Measurements from ENCODE around the gene RFTN1.

Gene RFTN1

GRCh38 chr3:16498130-16498890 is 15.2 kb downstream of the RFTN1 start:
- Histone ChIP-seq H3K9me3 (ENCODE audit: control insufficient read depth, insufficient read depth, low read length) (no peaks in the 10 kb centered on the region), H3K79me2 (ENCODE audit: control insufficient read depth, low read length) (peaks cover 100% of the 10 kb centered on the region), H4K20me1 (ENCODE audit: control insufficient read depth, insufficient read depth, low read depth, low read length) (peaks cover 63% of the 10 kb centered on the region), H3K4me2 (ENCODE audit: low read length) (peak overlapping the region; percentile 52), H3K4me3 (ENCODE audit: low read length) (peak overlapping the region; percentile 32), H3F3A (ENCODE audit: control insufficient read depth, insufficient read depth) (peaks cover 25% of the 10 kb centered on the region), H3K9me2 (replicated peaks; ENCODE audit: control insufficient read depth, low read length) (no peaks in the 10 kb centered on the region), H3K36me3 (ENCODE audit: control insufficient read depth, low read length) (peaks cover 100% of the 10 kb centered on the region), H3K27me3 (ENCODE audit: control insufficient read depth, low read length) (no peaks in the 10 kb centered on the region), H3K4me1 (ENCODE audit: control insufficient read depth, low read length) (peaks cover 97% of the 10 kb centered on the region), H3K27ac (ENCODE audit: low read depth, low read length) (peak overlapping the region; percentile 51)
- TF ChIP-seq EZH2phosphoT487 (IDR thresholded peaks at IDR 0.05; ENCODE audit: borderline replicate concordance, low read length) (no peak), CTCF (IDR thresholded peaks at IDR 0.05; ENCODE audit: low read depth, low read length, poor library complexity, severe bottlenecking) (no peak)

DNA sequence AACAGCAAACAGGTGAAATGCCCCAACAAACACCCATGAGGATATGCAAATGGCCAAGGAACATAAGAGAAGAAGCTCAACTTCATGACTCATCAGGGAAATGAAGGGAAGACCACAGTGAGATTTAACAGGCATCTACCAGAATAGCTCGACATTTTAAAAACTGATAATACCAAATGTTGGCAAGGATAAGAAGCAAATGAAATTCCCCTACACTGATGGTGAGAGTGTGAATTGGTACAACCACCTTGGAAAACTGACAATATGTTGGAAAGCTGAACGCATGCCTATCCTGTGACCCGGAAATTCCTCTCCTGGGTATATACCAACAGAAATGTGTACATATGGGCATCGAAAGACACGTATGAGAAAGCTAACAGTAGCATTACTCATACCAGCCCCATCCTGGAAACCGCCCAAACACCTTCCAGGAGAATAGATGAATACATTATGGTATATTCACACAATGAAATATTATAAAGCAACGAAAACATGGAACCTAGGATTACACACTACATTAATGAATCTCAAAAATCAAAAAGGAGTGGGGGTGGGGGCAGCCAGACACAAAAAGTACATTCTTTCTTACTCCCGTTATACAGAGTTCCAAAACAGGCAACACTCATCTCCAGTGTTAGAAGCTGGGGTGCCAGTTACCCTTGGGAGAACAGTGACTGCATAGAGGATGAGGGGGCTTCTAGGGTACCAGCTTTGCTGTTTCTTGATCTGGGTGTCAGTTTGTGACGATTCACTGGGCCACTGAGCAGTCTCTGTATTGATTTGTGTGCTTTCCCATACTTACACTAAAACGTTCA is 16.9 kb downstream of the RFTN1 start:
- no peaks in the 10 kb centered on the region for H3K9me2 ChIP-seq (replicated peaks; ENCODE audit: control insufficient read depth, low read length)
- no peaks in the 10 kb centered on the region for H3K27me3 ChIP-seq (ENCODE audit: control insufficient read depth, low read length)
- H3K27ac ChIP-seq (ENCODE audit: low read depth, low read length) = 0 out of 2 replicates have a peak overlapping the region, but pooled peaks have one; percentile 8
- peaks cover 100% of the 10 kb centered on the region for H3K79me2 ChIP-seq (ENCODE audit: control insufficient read depth, low read length)
- no peak for TF ChIP-seq EZH2phosphoT487 (IDR thresholded peaks at IDR 0.05; ENCODE audit: borderline replicate concordance, low read length)
- no peak for TF ChIP-seq CTCF (IDR thresholded peaks at IDR 0.05; ENCODE audit: low read depth, low read length, poor library complexity, severe bottlenecking)
- H3K9me3 ChIP-seq (ENCODE audit: control insufficient read depth, insufficient read depth, low read length) = no peaks in the 10 kb centered on the region
- H3F3A ChIP-seq (ENCODE audit: control insufficient read depth, insufficient read depth) = peaks cover 20% of the 10 kb centered on the region
- peaks cover 66% of the 10 kb centered on the region for H4K20me1 ChIP-seq (ENCODE audit: control insufficient read depth, insufficient read depth, low read depth, low read length)
- H3K36me3 ChIP-seq (ENCODE audit: control insufficient read depth, low read length) = peaks cover 98% of the 10 kb centered on the region
- peak overlapping the region; percentile 0; the same call in 1 of the 2 replicates for H3K4me3 ChIP-seq (ENCODE audit: low read length)
- peak overlapping the region; percentile 52 for H3K4me2 ChIP-seq (ENCODE audit: low read length)
- peaks cover 88% of the 10 kb centered on the region for H3K4me1 ChIP-seq (ENCODE audit: control insufficient read depth, low read length)

- Histone ChIP-seq H3K4me3 (ENCODE audit: low read length) (peak overlapping the region; percentile 0; the same call in 1 of the 2 replicates), H3K9me2 (replicated peaks; ENCODE audit: control insufficient read depth, low read length) (no peaks in the 10 kb centered on the region), H3K9me3 (ENCODE audit: control insufficient read depth, insufficient read depth, low read length) (no peaks in the 10 kb centered on the region), H3K4me2 (ENCODE audit: low read length) (peak overlapping the region; percentile 52), H3K27me3 (ENCODE audit: control insufficient read depth, low read length) (no peaks in the 10 kb centered on the region), H4K20me1 (ENCODE audit: control insufficient read depth, insufficient read depth, low read depth, low read length) (peaks cover 64% of the 10 kb centered on the region), H3F3A (ENCODE audit: control insufficient read depth, insufficient read depth) (peaks cover 18% of the 10 kb centered on the region), H3K4me1 (ENCODE audit: control insufficient read depth, low read length) (peaks cover 86% of the 10 kb centered on the region), H3K36me3 (ENCODE audit: control insufficient read depth, low read length) (peaks cover 98% of the 10 kb centered on the region), H3K79me2 (ENCODE audit: control insufficient read depth, low read length) (peaks cover 100% of the 10 kb centered on the region), H3K27ac (ENCODE audit: low read depth, low read length) (0 out of 2 replicates have a peak overlapping the region, but pooled peaks have one; percentile 8)
- TF ChIP-seq EZH2phosphoT487 (IDR thresholded peaks at IDR 0.05; ENCODE audit: borderline replicate concordance, low read length) (no peak), CTCF (IDR thresholded peaks at IDR 0.05; ENCODE audit: low read depth, low read length, poor library complexity, severe bottlenecking) (no peak)
These were observed 17.5 kb downstream of the RFTN1 start for GRCh38 chr3:16496008-16496407.

All from DOHH2 (cell line).